GM18951 (cell line): ENCODE results near the gene IGFBP2.
"Not testable (repeated sequence)": the region's sequence is repeated elsewhere in the genome, so short reads cannot be mapped to it uniquely, and the experiment has no call there.

ENCODE experiments used
- POLR2A ChIP-seq: IDR thresholded peaks from 4 replicates; pipeline ENCODE4 v1.6.1; 2011; ENCODE audit warnings: mild to moderate bottlenecking; ENCODE audit not compliant: insufficient read length, insufficient read depth; ENCODE audit errors: extremely low read depth
- in situ Hi-C: fragments of 300-500 bp; cut with MboI; formaldehyde crosslinking; loops from one replicate; pipeline ENCODE4 v1.12.0; 2022; ENCODE audit warnings: low sequenced_read_pairs, mixed read lengths, inconsistent platforms; ENCODE audit not compliant: unreplicated experiment

IGFBP2 gene

GRCh38 chr2:216632952-216633615 is at the start of gene IGFBP2:
Gene IGFBP2 (plus strand): TSS chr2:216633420. CDS start chr2:216633524, 104 bp downstream.
- in situ Hi-C loops: no loop called here
- no peak for TF ChIP-seq POLR2A

DNA sequence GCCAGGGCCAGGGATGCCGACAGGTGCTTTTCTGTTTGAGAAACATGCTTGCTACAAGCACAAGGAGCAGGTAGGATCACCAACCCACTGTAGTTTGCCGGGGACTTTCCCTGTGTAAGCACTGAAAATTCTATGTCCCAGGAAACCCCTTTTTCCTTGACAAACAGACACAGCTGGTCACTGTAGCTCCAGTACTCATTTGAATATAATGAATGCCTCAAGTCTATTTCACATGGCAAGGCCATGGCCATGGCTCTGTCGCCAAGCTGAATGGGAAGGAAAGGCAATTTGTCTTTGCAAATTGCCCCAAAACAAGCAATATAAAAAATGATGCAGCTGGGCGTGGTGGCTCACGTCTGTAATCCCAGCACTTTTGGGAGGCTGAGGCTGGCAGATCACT is 49.6 kb upstream of the IGFBP2 start:
- no peak for TF ChIP-seq POLR2A
- in situ Hi-C loops: no loop called here

- no peak for TF ChIP-seq POLR2A
- in situ Hi-C loops: no loop called here
Observed at GRCh38 chr2:216584112-216584511, 49.1 kb upstream of the IGFBP2 start.

GRCh38 chr2:216585441-216585840 is 47.8 kb upstream of the IGFBP2 start:
- TF ChIP-seq POLR2A: no peak
- in situ Hi-C loops: no loop called here

GRCh38 chr2:216588861-216589710 is 44.1 kb upstream of the IGFBP2 start:
- in situ Hi-C loops: no loop called here
- TF ChIP-seq POLR2A: no peak

DNA sequence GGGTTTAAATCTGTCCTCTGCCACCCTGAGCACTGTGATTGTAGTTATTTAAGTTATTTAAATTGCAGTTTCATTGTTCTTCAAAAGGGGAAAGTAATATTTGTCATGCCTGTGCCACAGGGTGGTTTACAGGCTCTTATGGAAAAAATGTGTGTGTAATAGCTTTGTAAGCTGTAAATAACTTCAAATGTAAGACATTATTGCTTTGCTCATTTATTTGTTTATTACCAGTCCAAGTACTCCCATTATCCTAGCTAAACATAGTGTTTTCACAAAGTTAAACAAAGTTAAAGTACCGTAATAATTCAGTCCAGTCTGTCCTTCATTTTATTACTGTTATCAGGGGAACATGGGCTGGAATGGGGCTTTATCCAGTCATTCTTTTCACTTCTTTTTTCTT is 43.4 kb upstream of the IGFBP2 start:
- TF ChIP-seq POLR2A: no peak
- in situ Hi-C loops: no loop called here

- TF ChIP-seq POLR2A: no peak
Observed at GRCh38 chr2:216590780-216591179, 42.4 kb upstream of the IGFBP2 start.

DNA sequence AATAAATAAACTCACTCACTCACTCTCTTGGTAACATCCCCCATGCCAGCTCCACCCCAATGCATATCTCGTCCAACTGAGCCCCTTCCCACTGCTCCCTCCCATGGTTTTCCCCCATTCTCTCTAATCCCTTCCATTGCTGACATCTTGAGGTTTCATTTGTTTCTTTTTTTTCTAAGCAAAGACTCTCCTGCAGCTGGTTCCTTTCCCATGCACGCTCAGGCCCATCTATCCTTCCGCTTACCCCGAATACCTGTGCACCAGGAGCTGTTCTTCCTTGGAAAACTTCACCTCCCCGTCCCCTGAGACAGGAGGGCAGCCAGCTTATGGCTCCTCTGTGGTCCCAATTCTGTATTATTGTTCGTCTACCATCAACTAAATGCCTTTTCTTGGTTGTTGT is 41.7 kb upstream of the IGFBP2 start:
- in situ Hi-C loops: no loop called here
- TF ChIP-seq POLR2A: no peak

More at GRCh38 chr2:216590780-216591179, 42.4 kb upstream of the IGFBP2 start:
- in situ Hi-C loops: no loop called here

GRCh38 chr2:216594081-216594480 is 39.1 kb upstream of the IGFBP2 start:
- in situ Hi-C loops: no loop called here

DNA sequence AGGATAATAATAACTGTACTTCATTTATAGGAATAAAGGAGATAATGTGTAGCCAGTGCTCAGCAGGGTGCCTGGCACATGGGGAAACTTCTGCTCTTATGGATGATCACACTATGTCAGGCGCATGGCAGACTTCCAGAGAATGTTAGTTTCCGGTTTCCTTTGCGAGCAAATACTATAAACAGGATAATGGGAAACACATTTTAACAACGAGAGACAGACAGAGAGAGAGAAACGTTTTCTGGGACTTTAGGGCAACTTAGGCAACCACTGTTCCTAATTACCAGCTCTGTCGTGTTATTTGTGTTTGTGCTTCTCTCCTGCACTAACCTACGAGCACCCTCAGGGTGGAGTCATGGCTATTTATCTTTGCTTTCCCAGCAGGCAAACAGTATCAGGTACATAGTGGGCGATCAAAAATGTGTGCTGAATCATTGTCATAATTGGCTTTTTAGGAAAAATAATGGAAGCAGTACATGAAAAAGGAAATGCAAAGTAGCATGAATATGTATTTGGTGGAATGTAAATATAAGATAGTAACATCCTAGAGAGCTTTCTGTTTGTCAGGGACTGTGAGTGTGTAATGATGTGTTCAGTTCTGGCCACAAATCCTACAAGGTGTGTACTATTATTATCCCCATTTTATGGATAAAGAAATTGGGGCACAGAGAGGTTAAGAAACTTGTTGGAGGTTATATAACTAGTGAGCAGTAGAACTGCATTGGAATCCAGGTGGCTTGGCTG is 36.8 kb upstream of the IGFBP2 start:
- no peak for TF ChIP-seq POLR2A
- in situ Hi-C loops: no loop called here

More at GRCh38 chr2:216594081-216594480, 39.1 kb upstream of the IGFBP2 start:
- no peak for TF ChIP-seq POLR2A

- in situ Hi-C loops: no loop called here
Observed at GRCh38 chr2:216596980-216597509, 36.2 kb upstream of the IGFBP2 start.

DNA sequence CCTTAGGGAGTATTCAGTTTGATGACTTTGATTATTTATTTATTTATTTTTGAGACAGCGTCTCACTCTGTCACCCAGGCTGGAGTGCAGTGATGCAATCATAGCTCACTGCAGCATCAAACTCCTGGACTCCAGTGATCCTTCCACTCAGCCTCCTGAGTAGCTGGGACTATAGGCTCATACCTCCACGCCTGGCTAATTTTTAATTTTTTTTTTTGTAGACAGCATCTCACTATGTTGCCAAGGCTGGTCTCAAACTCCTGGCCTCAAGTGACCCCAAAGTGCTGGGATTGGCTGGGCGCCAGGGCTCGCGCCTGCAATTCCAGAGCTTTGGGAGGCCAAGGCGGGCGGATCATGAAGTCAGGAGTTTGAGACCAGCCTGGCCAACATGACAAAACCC is 35.4 kb upstream of the IGFBP2 start:
- in situ Hi-C loops: not testable (repeated sequence)

More at GRCh38 chr2:216596980-216597509, 36.2 kb upstream of the IGFBP2 start:
- TF ChIP-seq POLR2A: no peak
